Lower leg skin (tissue), 3 donors: ENCODE measurements around the gene FLYWCH2.

Experiments
- POLR2A ChIP-seq, 2 donors: fragments of 450-650 bp; IDR thresholded peaks; one replicate each; pipeline ENCODE4 v1.6.1; 2016 to 2017; ENCODE audit warnings: antibody characterized with exemption in 2 of 2, mild to moderate bottlenecking in 1 of 2, moderate library complexity in 1 of 2
- TF ChIP-seq, protein P1 (sequence below), 3 donors: fragments of 450-650 bp; IDR thresholded peaks; one replicate each; pipeline ENCODE4 v1.5.1; 2016; ENCODE audit warnings: antibody characterized with exemption in 3 of 3, mild to moderate bottlenecking in 3 of 3, moderate library complexity in 2 of 3

DNA sequence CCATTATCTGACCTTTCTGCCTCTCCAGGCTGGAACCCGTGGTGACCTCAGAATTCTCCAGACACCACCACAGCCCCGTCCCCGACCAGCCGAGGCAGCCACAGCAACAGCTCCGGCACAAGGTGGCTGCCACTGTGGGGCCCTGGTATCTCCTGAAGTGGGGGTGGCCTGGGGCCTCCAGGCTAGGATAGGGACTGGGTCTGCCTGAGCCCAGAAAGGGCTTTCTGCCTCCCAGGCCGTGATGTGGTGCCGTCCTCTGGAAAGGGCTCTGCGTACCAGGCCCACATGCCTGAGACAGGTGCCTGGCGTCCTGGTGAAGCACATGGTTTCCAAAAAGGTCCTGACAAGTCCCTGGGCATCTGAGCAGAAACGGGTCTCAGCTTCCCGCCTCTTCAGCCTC lies 45.8 kb downstream of the FLYWCH2 start:
- no peak for TF ChIP-seq POLR2A (IDR thresholded peaks at IDR 0.05)
- TF ChIP-seq, protein P1, sequence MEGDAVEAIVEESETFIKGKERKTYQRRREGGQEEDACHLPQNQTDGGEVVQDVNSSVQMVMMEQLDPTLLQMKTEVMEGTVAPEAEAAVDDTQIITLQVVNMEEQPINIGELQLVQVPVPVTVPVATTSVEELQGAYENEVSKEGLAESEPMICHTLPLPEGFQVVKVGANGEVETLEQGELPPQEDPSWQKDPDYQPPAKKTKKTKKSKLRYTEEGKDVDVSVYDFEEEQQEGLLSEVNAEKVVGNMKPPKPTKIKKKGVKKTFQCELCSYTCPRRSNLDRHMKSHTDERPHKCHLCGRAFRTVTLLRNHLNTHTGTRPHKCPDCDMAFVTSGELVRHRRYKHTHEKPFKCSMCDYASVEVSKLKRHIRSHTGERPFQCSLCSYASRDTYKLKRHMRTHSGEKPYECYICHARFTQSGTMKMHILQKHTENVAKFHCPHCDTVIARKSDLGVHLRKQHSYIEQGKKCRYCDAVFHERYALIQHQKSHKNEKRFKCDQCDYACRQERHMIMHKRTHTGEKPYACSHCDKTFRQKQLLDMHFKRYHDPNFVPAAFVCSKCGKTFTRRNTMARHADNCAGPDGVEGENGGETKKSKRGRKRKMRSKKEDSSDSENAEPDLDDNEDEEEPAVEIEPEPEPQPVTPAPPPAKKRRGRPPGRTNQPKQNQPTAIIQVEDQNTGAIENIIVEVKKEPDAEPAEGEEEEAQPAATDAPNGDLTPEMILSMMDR (IDR thresholded peaks at IDR 0.05) = no peak
